GM18873 (cell line): ENCODE results near the gene MPIG6B.

Experiments
- ATAC-seq: cut with Tn5 transposase; IDR thresholded peaks from one replicate; pipeline ENCODE4 v1.9.1; 2021; ENCODE audit warnings: mild to moderate bottlenecking, moderate library complexity, moderate number of reproducible peaks; ENCODE audit not compliant: unreplicated experiment, low FRiP score

The MPIG6B gene

GRCh38 chr6:31736768-31737314 is 13.7 kb downstream of the MPIG6B start:
- ATAC-seq = no peak

- ATAC-seq = no peak
Measured at GRCh38 chr6:31737315-31737990, 14.3 kb downstream of the MPIG6B start.

GRCh38 chr6:31737991-31738979 is 15.1 kb downstream of the MPIG6B start:
- ATAC-seq = no peak

DNA sequence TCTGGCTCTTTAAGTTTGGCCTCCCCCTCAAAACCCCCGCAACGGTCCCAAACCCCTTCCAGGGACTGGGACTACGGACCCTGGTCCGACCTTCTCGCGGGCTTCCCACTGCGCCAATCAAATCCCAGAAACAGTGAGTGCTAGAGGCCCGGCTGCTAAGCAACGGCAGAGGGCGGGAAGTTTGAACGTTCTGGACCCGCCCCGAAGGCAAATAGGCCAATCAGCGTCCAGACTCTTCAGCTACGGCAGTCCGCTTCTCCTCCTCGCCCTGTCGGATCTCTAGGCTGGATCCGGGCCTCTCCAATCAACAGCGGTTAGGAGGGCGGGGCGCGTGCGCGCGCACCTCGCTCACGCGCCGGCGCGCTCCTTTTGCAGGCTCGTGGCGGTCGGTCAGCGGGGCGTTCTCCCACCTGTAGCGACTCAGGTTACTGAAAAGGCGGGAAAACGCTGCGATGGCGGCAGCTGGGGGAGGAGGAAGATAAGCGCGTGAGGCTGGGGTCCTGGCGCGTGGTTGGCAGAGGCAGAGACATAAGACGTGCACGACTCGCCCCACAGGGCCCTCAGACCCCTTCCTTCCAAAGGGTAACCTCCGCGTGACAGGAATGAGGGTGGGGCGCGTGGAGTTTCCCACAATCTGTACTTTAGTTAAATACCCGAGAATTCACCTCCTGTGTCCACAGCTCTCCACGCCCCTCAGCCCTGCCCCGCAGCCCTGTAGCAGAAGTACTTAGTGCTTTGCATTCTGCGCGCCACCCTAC is 16.6 kb downstream of the MPIG6B start, which contains the start of gene MSH5:
TSS of gene MSH5 (plus strand) at position 367 of the 758 bp plus-strand sequence. CDS start 462 bp downstream, outside the sequence.
- peak; percentile 82 for ATAC-seq

DNA sequence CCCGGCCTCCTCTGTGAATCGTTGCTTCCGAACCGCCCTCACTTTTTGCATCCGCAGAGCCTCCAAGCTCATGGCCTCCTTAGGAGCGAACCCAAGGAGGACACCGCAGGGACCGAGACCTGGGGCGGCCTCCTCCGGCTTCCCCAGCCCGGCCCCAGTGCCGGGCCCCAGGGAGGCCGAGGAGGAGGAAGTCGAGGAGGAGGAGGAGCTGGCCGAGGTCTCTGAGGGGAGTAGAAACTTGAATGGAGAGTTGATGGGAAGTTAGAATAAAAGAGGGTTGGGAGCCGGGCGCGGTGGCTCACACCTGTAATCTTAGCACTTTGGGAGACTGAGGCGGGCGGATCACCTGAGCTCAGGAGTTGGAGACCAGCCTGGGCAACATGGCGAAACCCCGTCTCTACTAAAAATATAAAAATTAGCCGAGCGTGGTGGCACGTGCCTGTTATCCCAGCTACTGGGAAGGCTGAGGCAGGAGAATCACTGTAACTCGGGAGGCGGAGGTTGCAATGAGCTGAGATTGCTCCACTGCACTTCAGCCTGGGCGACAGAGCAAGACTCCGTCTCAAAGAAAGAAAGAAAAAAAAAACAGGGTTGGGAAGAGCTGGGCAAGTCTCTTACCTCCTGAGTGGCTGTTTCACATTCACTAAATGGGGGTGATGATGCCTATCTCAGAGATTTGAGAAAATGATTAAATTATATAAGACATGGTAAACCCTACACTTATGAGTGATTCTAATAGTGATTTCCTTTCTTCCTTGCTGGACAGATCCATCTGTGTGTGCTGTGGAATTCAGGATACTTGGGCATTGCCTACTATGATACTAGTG is 17.4 kb downstream of the MPIG6B start:
- ATAC-seq = no peak

DNA sequence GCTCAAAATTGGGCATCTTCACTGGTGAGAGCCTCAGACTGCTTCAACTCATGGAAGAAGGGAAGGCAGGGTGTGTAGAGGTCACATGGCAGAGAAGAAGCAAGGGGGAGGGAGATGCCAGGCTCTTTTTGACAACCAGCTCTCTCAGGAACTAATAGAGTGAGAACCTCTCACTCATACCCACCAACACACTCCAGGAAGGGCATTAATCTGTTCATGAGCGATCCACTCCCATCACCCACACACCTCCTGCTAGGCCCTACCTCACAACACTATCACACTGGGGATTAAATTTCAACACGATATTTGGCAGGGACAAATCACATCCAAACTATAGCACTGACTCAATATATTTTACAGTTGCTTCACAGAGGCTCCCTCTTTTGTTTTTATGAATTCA is 18.6 kb downstream of the MPIG6B start:
- ATAC-seq = no peak

- ATAC-seq = no peak
Measured at GRCh38 chr6:31742894-31743293, 19.7 kb downstream of the MPIG6B start.

- no peak for ATAC-seq
Measured at GRCh38 chr6:31744422-31744821, 21.2 kb downstream of the MPIG6B start.

GRCh38 chr6:31749301-31750036 is 26.3 kb downstream of the MPIG6B start:
- no peak for ATAC-seq

- no peak for ATAC-seq
Measured at GRCh38 chr6:31750411-31751022, 27.3 kb downstream of the MPIG6B start.

GRCh38 chr6:31752739-31753319 is 29.7 kb downstream of the MPIG6B start:
- ATAC-seq = no peak

- ATAC-seq = no peak
Measured at GRCh38 chr6:31758281-31758680, 35.1 kb downstream of the MPIG6B start.

DNA sequence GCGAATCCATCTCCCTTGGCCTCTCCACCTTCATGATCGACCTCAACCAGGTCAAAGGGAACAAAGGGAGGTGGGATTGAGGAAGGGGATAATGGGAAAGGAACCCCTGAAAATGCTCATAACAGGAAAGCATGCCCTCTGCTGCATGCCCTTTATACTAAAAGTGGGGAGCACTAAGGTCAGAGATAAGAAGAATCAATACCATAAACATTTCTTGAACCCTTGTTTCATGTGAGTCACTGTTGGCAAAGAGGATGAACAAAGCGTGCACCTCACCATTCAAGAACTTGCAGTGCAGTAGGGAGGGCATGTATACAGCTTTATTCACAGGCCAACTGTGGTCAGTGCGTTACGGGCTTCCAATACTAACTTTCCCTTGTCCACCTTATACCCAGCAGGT is 37.6 kb downstream of the MPIG6B start:
- ATAC-seq = no peak

DNA sequence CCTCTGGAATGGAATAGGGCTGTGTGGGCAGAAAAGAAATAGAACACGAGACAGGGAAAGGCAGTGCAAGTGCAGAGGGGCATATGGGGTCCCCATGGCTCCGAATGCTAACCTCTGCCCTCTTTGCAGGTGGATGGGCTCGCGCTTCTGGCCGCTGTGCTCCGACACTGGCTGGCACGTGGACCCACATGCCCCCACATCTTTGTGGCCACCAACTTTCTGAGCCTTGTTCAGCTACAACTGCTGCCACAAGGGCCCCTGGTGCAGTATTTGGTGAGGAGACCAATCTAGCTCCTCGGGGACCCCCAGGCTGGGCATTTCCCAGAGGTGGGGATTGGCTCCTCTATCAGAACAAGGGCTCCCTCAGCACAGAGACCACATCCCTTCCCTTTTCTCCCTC is 38.2 kb downstream of the MPIG6B start:
- ATAC-seq = no peak

- ATAC-seq = no peak
Measured at GRCh38 chr6:31762356-31762755, 39.2 kb downstream of the MPIG6B start, which contains the start of gene SAPCD1. TSS of gene SAPCD1 (plus strand) at chr6:31762656. CDS start at chr6:31763055, 399 bp downstream.

- ATAC-seq = no peak
Measured at GRCh38 chr6:31762878-31763618, 39.9 kb downstream of the MPIG6B start.

DNA sequence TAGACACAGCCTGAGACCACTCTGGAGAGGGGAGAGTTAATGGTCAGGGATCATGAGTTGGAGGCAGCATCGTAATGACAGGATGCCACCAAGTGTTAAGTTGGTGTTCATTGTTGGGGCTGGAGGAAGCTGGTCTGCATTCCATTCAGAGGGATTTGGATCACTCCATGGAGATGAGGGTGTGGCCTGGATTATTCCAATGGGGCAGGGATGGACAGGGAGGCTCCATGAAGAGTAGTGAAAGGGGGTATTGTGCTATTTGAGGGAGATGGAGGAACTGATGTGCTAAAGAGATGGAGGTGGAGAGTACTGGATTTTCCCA is 40.4 kb downstream of the MPIG6B start:
- no peak for ATAC-seq
